ENCODE results near the gene FOXP3.

FOXP3 gene

DNA sequence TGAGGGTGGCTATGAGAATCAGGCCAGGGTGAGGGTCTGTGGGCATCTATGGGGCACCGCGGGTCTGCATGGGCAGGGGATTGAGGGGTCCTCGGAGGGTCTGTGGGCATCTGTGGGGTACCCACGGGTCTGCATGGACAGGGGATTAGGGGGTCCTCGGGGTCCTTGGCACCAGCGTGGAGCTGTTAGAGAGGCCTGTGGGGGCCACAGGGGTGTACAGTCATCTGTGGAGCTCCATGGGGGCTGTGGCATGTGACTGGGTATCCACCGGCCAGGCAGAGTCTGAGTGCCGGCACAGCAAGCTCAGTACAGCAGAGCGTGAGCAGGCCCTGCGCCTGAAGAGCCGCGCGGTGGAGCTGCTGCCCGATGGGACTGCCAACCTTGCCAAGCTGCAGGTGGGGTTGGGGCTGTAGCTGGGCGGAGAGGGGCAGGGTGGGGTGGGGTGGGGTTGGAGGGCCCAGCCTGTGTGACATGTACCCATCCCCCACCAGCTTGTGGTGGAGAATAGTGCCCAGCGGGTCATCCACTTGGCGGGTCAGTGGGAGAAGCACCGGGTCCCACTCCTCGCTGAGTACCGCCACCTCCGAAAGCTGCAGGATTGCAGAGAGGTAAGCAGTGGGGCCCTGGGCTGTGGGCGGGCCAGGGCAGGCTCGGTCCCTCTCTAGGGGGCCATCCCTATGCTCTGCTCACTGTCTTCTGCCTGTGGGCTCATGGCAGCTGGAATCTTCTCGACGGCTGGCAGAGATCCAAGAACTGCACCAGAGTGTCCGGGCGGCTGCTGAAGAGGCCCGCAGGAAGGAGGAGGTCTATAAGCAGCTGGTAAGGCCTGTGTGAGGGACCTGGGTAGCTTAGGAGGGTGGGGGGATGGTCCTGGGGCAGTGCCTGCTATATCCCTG, 16.3 kb downstream of the FOXP3 start:
- DNase-seq, result no peak

DNA sequence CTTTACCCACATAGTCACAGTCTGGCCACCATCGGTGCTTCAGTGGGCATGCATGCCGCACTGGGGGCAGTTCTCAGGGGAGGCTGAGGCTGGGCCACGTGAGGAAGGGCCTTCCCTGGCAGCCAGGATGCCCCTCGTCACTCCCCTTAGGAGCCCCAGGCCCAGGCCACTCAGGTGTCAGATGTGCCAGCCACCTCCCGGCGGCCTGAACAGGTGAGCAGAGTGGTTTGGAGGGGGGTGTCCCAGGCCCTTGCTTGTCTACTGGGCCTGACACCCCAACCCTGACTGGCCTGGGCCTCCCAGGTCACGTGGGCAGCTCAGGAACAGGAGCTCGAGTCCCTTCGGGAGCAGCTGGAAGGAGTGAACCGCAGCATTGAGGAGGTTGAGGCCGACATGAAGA, 17.2 kb downstream of the FOXP3 start:
- DNase-seq, result no peak

DNA sequence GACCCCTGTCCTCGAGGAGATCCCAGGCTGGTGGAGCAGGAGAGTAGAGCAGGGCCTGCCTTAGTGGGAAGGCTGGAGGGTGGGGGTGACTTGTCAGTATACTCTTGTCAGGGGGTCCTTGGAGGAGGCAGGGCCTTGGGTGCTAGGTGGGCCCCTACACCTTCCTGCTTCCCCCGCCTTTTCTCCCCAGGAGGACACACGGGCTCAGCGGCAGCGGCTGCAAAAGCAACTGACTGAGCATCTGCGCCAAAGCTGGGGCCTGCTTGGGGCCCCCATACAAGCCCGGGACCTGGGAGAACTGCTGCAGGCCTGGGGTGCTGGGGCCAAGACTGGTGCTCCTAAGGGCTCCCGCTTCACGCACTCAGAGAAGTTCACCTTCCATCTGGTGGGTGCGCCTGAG, 18.0 kb downstream of the FOXP3 start:
- DNase-seq, result no peak

DNA sequence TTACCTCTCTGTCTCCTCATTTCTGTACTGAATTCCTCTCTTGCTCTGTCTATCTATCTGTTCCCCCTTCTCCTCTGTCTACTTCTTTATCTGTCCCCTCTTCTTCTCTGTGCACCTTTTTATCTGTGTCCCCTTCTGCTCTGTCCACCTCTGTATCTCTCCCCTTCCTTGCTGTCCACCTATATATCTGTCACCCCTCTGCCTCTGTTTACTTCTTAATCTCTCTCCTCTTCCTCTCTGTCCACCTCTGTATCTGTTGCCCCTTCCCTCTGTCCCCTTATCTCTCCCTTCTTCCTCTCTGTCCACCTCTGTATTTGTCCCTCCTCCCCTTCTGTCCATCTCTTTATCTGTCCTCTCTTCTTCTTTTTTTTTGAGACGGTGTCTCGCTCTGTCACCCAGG, 20.3 kb downstream of the FOXP3 start:
- DNase-seq, result no peak

DNA sequence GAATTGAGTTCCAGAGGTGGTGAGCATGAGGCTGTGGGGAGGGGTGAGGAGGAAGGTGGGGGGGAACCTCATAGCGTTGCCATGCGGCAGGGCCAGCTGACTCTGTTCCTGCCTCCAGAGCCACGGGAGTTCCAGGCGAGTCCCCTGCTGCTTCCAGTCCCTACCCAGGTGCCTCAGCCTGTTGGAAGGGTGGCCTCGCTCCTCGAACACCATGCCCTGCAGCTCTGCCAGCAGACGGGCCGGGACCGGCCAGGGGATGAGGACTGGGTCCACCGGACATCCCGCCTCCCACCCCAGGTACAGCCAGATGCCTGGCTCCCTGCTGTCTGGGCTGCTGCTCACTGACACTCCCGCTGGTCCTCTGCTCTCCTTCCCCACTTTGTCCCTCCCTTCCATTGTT, 21.3 kb downstream of the FOXP3 start:
- DNase-seq, result no peak

DNA sequence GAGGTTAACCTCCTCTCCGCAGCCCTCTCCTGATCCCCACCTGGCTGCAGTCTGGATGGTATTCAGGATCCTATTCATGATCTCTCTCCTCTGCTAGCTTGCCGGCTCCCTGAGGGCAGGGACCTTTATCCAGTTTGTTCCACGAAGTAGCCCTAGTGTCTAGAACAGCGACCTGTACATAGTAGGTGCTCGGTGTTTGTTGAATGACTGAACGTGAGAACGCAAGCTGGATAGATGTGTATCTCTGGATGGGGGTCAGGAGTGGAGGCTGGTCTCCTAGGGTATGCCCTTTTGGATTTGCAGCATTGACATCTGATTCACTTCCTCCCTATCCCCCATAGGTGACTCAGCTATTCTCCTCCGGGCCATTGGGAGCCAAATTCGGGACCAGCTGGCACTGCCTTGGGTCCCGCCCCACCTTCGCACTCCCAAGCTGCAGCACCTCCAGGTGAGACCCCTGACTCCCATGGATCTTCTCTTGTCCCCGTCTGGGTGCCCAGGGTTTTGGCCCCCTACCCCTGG, 21.9 kb downstream of the FOXP3 start:
- no peak for DNase-seq

DNA sequence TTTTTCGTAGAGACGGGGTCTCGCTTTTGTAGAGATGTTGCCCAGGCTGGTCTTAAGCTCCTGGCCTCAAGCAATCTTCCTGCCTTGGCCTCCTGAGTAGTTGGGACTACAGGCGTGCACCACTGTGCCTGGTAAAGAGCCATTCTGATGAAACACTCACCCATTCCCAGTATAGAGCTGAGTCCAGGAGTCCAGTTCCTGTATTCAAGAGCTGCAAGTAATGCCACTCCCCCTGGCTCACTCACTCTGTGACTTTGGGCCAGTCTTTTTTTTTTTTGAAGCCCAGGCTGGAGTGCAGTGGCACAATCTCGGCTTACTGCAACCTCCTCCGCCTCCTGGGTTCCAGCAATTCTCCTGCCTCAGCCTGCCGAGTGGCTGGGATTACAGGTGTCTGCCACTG, 25.8 kb downstream of the FOXP3 start:
- no peak for DNase-seq

DNA sequence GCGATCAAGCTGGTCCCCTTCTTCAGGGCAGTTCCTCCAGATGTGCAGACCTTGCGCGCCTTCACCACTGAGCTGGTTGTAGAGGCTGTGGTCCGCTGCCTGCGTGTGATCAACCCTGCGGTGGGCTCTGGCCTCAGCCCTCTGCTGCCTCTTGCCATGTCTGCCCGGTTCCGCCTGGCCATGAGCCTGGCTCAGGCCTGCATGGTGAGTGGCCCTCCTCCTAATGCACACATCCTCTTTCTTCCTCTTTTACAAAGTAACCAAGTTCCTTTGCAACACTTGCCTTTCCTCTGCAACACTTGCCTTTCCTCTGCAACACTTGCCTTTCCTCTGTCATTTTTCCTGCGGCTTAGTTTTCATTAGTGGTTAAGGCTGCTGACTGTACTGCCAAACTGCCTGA, 27.4 kb downstream of the FOXP3 start:
- DNase-seq, result no peak

DNA sequence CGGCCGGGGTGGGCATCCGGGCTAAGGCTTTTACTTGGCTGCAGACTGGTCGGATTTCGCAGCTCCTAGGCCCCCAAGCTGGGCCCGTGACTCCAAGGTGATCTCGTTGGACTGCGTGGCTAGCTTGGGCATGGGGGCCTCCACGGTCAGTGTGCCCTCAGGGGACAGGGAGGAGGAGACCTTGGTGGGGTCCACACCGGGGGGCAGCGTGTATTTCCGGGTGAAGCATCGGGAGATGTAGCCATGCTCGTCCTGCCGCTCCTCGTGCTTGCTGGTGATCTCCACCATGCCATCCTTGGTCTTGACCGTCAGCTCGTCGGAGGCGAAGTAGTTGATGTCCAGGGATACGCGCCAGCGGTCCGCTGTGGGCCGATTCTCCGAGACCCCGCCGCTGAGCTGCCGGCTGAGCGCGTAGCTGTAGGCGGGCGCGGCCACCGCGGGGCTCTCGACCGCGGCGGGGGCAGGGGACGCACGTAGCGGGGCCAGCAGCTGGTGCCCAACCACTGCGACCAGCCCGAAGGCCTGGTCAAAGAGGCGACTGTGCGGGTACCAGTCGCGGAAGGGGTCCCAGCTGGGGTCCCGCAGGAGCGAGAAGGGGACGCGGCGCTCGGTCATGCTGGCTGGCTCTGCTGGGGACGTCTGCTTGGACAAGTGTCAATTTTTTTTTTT, 30.5 kb downstream of the FOXP3 start:
- no peak for DNase-seq

DNA sequence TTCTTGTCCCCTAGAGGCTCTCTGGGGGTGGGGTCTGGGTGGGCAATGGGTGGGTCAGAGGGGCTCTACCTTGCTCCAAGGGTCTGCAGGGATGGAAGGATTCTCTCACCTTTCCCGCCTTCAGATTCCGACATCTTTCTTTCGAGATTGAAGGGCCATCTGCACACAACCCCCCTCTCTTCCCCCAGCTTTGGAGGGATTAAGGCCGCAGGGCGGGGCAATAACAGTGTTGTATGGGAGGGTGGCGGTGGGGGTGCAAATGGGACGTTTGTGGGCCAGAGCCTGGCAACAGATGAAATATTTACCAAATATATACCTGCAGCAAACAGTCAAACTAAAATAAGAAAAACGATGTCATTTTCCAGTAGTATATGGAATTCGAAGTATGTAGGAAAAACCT, 31.3 kb downstream of the FOXP3 start, which contains the start of gene CACNA1F:
TSS of gene CACNA1F (minus strand) at position 165 of the 400 bp plus-strand sequence. CDS start at position 134, 31 bp downstream.
- DNase-seq, result no peak

DNA sequence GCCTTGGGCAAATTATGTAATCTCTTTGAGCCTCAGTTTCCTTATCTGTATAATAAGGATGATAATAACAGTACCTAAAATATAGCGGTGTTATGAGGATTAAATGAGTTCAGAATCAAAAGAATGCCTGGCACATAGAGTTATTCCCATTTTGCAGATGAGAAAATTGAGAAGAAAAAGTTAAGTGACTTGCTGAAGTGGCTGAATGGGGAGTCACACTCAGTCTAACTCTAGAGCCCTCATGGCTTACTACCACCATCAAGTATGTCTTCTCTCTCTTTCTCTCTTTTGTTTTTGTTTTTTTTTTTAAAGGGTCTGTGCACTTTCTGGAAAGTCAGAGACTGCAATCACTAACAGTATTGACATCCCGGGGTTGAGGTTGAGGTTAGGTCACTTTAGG, 32.0 kb downstream of the FOXP3 start:
- DNase-seq, result no peak

DNA sequence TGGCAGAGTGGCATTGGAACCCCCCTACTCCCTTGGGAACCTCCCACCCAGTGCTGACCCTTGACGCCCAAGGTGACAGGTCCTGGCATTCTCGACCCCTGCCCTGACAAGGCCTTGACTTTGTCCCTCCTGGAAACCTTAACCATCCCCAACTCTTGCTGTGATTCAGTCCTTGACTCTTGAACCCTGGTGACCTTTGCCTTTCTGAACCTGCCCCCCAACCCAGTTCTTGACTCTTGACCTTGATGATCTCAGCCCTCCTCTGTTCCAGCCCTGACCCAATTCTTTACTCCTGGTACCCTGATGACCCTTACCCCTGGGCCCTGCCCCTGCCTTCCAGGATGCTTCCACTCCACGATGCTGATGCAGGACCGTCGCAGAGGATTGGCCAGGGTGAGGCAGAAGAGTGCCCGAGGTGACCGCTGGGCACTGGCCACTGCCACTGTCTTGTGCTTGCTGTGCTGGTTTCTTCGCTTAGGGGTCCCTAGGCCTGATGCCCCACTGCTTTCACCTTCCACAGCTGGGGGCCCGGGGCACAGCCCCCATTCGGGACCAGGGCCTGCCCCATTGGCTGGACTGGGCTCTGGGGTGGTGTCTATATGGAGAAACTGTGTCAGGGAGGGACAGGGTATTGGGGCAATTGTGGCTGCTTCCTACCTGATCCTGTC, 33.0 kb downstream of the FOXP3 start:
- DNase-seq, result no peak

DNA sequence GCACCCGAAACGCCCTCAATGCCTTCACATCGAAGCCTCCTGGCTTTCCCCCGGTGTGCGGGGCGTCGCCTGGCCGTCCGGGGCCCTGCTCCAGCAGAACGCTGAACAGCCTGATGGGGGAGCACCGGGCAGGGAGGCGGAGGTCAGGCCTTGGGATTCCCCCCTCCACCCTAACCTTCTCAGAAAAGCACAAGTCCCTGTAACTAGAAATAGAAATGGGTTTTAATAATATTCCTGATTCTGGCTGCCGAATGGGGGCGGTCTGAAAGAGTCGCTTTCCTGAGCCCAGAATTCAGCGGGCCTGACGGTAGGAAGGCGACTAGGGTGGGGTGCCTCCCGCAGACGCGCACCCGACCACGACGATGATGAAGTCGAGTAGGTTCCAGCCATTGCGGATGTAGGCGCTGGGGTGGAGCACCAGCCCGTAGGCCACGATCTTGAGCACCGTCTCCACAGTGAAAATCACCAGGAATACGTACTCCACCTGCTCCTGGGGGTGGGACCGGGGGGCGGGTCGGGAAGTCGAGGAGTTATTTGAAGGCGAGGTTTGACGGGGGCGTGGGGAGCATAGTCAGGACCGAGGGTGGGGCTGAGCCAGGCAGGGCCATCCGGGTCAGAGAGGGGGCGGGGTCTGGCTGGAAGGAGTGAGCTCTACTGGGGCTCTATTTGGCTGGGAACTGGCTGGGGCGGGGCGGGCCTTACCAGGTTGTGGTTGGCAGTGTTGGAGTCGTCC, 33.8 kb downstream of the FOXP3 start:
- peak; percentile 54 for DNase-seq

DNA sequence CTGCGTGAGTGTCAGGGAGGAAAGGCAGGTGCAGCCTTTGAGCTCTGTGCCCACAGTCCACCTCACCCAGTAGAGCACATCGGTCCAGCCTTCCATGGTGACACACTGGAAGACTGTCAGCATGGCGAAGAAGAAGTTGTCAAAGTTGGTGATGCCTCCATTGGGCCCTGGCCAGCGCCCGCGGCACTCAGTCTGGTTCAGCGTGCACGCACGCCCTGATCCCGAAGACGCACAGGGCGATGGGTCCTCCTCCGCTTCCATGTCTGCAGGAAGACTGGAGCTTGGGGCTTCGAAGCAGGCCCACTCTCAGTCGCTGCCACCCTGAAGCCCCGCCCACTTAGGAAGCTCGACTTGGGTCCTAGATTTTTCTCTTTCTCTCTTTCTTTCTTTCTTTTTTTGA, 36.3 kb downstream of the FOXP3 start:
- DNase-seq, result no peak

DNA sequence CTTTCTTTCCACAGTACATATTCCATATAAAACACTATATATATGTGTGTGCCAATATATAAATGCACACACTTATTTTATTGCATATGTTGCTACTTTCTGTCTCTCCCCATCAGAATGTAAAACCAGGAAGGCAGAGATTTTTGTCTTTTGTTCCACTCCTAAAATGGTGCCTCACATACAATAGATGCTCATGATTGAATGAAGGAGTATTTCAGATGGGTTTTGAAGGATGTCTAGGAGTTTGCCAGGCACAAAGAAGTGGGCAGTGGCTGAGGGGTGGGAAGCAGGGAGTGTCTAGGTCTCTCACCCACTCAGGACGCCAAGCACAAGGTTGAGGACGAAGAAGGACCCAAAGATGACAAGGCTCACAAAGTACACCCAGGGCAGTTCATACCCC, 36.8 kb downstream of the FOXP3 start:
- DNase-seq, result no peak

DNA sequence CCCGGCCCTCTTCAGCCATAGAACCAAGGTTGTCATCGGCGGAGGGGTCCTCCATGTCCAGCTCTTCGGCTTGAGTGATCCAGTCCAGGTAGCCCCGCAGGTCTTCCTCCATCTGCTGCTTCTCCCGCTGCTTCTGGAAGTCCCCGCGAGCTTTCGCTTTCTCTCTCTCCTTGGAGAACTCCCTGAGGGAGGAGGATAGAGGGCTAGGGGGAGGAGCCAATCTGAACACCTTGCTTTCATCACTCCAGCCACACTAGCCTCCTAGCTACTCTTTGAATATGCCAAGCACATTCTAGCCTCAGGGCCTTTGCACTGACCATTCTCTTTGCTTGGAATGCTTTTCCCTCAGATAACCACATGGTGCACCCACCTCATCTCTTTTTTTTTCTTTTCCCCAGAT, 37.6 kb downstream of the FOXP3 start:
- no peak for DNase-seq

DNA sequence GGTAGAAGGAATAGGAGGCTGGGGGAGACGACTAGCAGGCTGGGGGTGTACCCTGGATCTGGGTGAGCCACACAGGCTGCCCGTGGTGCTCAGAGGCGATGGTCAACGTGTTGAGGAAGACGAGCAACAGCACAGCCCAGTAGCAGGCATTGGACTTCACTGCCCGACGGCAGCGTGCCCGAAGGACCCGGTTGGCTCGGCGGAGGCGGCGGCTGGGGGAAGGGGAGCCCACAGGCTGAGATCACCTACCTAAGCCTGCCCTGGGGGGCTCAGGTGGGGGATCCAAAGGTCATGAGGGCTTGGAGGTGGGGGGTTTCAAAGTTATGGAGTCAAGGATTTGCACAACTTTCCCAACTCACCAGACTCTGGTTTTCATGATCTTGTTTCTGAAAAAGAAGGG, 38.7 kb downstream of the FOXP3 start:
- no peak for DNase-seq

DNA sequence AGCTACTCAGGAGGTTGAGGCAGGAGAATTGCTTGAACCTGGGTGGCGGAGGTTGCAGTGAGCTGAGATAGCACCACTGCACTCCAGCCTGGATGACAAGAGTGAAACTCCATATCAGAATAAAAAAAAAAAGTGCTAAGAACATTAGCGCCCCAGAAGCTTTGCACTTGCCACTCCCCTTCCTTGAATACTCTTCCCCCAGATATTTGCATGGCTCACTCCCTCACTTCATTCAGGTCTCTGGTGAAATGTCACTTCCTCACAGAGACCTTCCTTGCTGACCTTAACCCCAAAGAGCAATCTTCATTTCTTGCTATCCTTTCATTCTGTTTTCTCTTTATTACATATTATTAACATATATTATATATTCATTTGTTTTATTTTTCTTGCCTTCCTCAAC, 42.6 kb downstream of the FOXP3 start:
- DNase-seq, result no peak

DNA sequence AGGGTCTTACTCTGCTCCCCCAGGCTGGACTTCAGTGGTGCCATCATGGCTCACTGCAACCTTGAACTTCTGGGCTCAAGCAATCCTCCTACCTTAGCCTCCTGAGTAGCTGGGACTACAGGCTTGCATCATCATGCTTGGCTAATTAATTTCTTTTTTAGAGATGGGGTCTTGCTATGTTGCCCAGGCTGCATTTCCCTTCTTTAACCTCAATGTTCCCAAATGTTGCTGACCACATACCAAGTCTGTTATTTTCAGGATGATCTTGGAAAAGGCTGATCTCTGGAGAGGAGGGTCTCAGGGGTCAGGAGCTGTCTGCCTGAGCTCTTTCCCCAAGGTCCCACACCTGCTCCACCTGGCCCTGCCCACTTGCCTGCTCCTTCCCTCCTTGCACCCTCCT, 44.4 kb downstream of the FOXP3 start:
- no peak for DNase-seq

DNA sequence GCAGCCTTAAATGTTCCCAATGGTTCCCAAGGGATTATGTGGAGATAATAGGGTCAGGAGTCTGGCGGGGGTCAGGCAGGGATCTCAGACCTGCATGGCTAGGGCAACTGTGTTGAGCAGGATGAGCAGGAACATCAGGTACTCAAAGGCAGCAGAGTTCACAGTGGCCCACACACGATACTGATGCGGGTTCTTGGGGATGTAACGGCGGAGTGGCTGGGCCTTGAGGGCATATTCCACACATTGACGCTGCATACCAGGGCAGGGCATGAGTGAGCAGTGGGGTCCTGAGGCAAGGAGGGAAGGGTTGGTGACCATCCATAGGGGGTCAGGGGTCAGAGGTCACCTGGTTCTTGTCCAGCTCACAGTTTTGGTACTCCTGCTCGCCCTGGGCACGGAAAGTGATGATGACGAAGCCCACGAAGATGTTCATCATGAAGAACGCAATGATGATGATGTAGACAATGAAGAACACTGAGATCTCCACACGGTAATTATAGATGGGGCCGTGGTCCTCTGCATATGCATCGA, 49.4 kb downstream of the FOXP3 start:
- DNase-seq, result no peak

DNA sequence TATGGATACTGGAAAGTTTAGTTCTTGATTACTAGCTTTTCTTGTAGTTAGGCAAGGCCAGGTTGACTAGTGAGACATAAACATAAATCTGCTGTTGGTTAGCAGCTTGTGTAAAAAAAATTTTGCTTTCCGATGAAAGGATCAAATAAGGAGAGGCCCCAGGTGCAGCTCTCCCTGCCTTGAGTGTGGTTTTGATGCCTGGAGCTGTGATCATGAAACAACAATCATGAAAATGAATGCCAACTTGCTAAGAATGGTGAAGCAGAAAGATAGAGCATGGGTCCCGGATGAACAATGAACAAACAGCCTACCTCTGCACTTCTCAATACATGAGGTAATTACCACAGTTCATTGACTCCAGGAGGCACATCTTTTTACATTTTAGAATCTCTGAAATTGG, 50.1 kb downstream of the FOXP3 start:
- no peak for DNase-seq

DNA sequence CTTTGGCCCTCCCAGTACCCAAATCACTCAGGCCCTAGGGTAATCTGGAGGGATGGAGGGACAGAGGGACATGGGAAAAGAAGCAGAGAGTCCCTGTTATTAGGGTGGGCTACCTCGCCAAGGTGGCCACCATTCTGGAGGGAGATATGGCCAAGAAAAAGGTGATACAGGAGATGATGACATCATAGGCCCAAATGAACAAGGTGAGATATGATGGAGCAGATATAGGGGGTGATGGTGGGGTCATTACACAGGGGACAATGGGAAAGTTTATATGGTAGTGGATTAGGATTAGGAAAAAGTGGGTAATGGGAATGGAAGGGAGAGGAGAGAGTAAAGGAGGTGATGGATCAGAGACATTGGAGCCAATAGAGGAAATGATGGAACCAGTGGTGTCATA, 51.6 kb downstream of the FOXP3 start:
- no peak for DNase-seq

DNA sequence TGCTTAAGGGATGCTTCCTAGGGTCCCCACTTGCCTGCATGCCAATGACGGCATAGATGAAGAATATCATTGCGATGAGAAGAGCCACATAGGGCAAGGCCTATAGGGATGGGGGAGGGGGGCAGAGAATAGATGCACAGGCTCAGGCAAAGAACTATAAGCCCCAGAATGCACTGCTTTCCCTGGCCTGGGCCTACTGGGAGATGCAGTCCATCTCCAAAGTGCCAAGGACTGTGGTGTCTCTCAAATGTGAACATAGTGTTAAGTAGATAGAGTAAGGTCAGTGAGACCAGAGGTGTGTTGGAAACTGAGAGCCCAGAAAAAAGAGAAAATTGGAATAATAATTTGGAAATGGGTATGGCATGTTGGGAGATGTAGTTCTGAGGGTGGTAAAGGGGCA, 52.3 kb downstream of the FOXP3 start:
- DNase-seq, result no peak
